Loucy (cell line): ENCODE results near the gene CIC.

Experiments used
- H2AFZ ChIP-seq: fragments of 200-600 bp; sonication (generic); 2 replicates; pipeline ENCODE4 v1.6.0; 2016; ENCODE audit warnings: antibody characterized with exemption, mild to moderate bottlenecking, low read length, moderate library complexity
- H3F3A ChIP-seq: fragments of 200-600 bp; 2 replicates; pipeline ENCODE4 v1.6.0; 2016; ENCODE audit warnings: antibody characterized with exemption, low read depth, mild to moderate bottlenecking
- H3K27me3 ChIP-seq: fragments of 200-600 bp; sonication (generic); 2 replicates; pipeline ENCODE4 v1.6.1; 2014; ENCODE audit warnings: low read length, mild to moderate bottlenecking; ENCODE audit not compliant: insufficient read depth, poor library complexity, severe bottlenecking
- H3K36me3 ChIP-seq: fragments of 200-600 bp; sonication (generic); 2 replicates; pipeline ENCODE4 v1.6.1; 2016; ENCODE audit warnings: low read length; ENCODE audit not compliant: insufficient read depth
- H3K4me1 ChIP-seq: fragments of 200-600 bp; sonication (generic); 2 replicates; pipeline ENCODE4 v1.5.1; 2014; ENCODE audit warnings: low read length, mild to moderate bottlenecking; ENCODE audit not compliant: insufficient read depth, poor library complexity, severe bottlenecking
- H3K4me2 ChIP-seq: fragments of 200-600 bp; sonication (generic); 2 replicates; pipeline ENCODE4 v1.6.0; 2014; ENCODE audit warnings: antibody characterized with exemption, low read length, low read depth, mild to moderate bottlenecking; ENCODE audit not compliant: poor library complexity, severe bottlenecking
- H3K4me3 ChIP-seq: fragments of 200-600 bp; sonication (generic); 2 replicates; pipeline ENCODE4 v1.5.1; 2014; ENCODE audit warnings: low read length, mild to moderate bottlenecking, mixed read lengths; ENCODE audit not compliant: poor library complexity, severe bottlenecking
- H3K79me2 ChIP-seq: fragments of 200-600 bp; sonication (generic); 2 replicates; pipeline ENCODE4 v1.6.1; 2014; ENCODE audit warnings: low read length; ENCODE audit not compliant: insufficient read depth
- H3K9ac ChIP-seq: fragments of 200-600 bp; sonication (generic); 2 replicates; pipeline ENCODE4 v1.6.0; 2014; ENCODE audit warnings: mild to moderate bottlenecking, low read depth, low read length, moderate library complexity; ENCODE audit not compliant: poor library complexity, severe bottlenecking
- H3K9me2 ChIP-seq: fragments of 200-600 bp; sonication (generic); replicated peaks from 2 replicates; pipeline ENCODE4 v1.6.1; 2016; ENCODE audit warnings: low read depth, low read length, mixed read lengths
- H3K9me3 ChIP-seq: fragments of 200-600 bp; sonication (generic); 2 replicates; pipeline ENCODE4 v1.6.1; 2014; ENCODE audit warnings: mild to moderate bottlenecking, antibody characterized with exemption, low read length, low read depth; ENCODE audit not compliant: insufficient read depth
- H4K20me1 ChIP-seq: fragments of 200-600 bp; sonication (generic); 2 replicates; pipeline ENCODE4 v1.6.0; 2014; ENCODE audit warnings: antibody characterized with exemption, low read length, mild to moderate bottlenecking; ENCODE audit not compliant: insufficient read depth, poor library complexity, severe bottlenecking
- CTCF ChIP-seq: fragments of 200-600 bp; sonication (generic); conservative IDR thresholded peaks from 2 replicates; pipeline ENCODE4 v1.5.1; 2014; ENCODE audit warnings: mild to moderate bottlenecking, antibody characterized with exemption, low read length
- EZH2phosphoT487 ChIP-seq: fragments of 200-600 bp; IDR thresholded peaks from 2 replicates; pipeline ENCODE4 v1.6.1; 2018; ENCODE audit warnings: antibody characterized with exemption, mild to moderate bottlenecking, moderate library complexity, borderline replicate concordance

Gene CIC

GRCh38 chr19:42322305-42322704 lies 53.3 kb downstream of the CIC start:
- H2AFZ ChIP-seq, result no peak overlapping the region
- TF ChIP-seq EZH2phosphoT487 (no peak), CTCF (no peak)
- no peak overlapping the region for H3K4me3 ChIP-seq
- H3K4me1 ChIP-seq, result peaks cover 10% of the 10 kb centered on the region
- H3K4me2 ChIP-seq, result no peak overlapping the region
- no peak overlapping the region for H3K9ac ChIP-seq
- H3K9me3 ChIP-seq, result no peaks in the 10 kb centered on the region
- H3K79me2 ChIP-seq, result peaks cover 17% of the 10 kb centered on the region
- no peaks in the 10 kb centered on the region for H3K27me3 ChIP-seq
- H3K9me2 ChIP-seq, result no peaks in the 10 kb centered on the region
- no peaks in the 10 kb centered on the region for H3K36me3 ChIP-seq
- H3F3A ChIP-seq, result no peaks in the 10 kb centered on the region
- H4K20me1 ChIP-seq, result peaks cover 13% of the 10 kb centered on the region

- H3K4me1 ChIP-seq, result peaks cover 22% of the 10 kb centered on the region
- H3K36me3 ChIP-seq, result no peaks in the 10 kb centered on the region
- no peaks in the 10 kb centered on the region for H3K9me2 ChIP-seq
- H3K9me3 ChIP-seq, result no peaks in the 10 kb centered on the region
- no peak overlapping the region for H2AFZ ChIP-seq
- H3K4me3 ChIP-seq, result no peak overlapping the region
- H3K79me2 ChIP-seq, result peaks cover 29% of the 10 kb centered on the region
- peaks cover 13% of the 10 kb centered on the region for H4K20me1 ChIP-seq
- H3K9ac ChIP-seq, result no peak overlapping the region
- no peaks in the 10 kb centered on the region for H3K27me3 ChIP-seq
- no peak overlapping the region for H3K4me2 ChIP-seq
- TF ChIP-seq CTCF (no peak), EZH2phosphoT487 (no peak)
- H3F3A ChIP-seq, result no peaks in the 10 kb centered on the region
These were observed 54.4 kb downstream of the CIC start for GRCh38 chr19:42323473-42323851.

- Histone ChIP-seq H3K27me3 (no peaks in the 10 kb centered on the region), H3K36me3 (no peaks in the 10 kb centered on the region), H3K4me1 (peaks cover 27% of the 10 kb centered on the region), H3K9me3 (no peaks in the 10 kb centered on the region), H3K4me3 (no peak overlapping the region), H3K4me2 (no peak overlapping the region), H3K79me2 (peaks cover 34% of the 10 kb centered on the region), H4K20me1 (peaks cover 17% of the 10 kb centered on the region), H3F3A (no peaks in the 10 kb centered on the region), H3K9me2 (no peaks in the 10 kb centered on the region), H2AFZ (no peak overlapping the region), H3K9ac (no peak overlapping the region)
- TF ChIP-seq EZH2phosphoT487, result no peak
- no peak for TF ChIP-seq CTCF
These were observed 55.0 kb downstream of the CIC start for GRCh38 chr19:42323852-42324654.
